ENCODE measurements around the gene TPGS1. TPM values are rescaled to one million over a fixed set of nuclear protein-coding genes. Genes with fewer than 3 reads are reported as not detected.

The TPGS1 gene, protein sequence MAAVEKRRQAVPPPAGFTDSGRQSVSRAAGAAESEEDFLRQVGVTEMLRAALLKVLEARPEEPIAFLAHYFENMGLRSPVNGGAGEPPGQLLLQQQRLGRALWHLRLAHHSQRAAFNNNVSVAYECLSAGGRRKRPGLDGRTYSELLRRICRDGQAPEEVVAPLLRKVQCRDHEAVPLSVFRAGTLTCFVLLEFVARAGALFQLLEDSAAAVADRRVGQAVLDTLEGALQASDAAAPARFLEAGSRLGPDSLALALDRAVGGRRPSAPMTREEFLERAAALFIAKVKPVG
- 10 to 100 TPM; 77.7 to 98.9 (median 77.7) TPM for total RNA-seq

DNA sequence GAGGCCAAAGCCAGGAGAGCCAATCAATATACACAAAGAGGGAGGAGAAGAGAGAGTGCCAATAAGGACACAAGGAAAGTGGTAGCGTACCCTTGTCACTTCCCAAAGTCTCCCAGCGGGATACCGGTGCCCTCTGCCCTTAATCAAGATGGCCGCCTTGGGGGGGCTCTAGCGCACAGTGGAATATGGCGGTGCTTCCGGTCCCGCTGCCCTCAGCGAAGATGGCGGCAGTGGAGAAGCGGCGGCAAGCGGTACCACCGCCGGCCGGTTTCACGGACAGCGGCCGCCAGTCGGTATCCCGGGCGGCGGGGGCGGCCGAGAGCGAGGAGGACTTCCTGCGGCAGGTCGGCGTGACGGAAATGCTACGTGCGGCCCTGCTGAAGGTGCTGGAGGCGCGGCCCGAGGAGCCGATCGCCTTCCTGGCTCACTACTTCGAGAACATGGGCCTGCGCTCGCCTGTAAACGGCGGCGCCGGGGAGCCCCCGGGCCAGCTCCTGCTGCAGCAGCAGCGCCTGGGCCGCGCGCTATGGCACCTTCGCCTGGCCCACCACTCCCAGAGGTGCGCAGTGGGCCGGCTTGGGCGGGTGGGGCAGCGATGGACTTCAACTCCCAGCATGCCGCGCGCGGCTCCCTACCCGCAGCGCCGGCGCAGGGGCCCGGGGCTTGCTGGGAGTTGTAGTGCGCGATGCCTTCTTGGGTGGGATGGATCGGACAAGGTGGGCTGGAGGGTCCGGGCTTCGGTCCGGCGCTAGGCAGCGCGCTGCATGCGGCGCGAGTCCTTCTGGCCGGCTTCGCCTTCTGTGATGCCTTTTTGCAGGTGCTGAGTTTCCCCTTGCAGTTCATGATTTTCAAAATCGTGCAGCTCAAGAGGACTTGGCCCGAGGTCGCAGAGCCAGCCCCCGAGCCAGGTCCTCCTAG lies at the start of gene TPGS1:
TPGS1 (plus strand) TSS at position 212 of the 918 bp plus-strand sequence; CDS start at position 222, 10 bp downstream.
- TF ChIP-seq, protein P1, sequence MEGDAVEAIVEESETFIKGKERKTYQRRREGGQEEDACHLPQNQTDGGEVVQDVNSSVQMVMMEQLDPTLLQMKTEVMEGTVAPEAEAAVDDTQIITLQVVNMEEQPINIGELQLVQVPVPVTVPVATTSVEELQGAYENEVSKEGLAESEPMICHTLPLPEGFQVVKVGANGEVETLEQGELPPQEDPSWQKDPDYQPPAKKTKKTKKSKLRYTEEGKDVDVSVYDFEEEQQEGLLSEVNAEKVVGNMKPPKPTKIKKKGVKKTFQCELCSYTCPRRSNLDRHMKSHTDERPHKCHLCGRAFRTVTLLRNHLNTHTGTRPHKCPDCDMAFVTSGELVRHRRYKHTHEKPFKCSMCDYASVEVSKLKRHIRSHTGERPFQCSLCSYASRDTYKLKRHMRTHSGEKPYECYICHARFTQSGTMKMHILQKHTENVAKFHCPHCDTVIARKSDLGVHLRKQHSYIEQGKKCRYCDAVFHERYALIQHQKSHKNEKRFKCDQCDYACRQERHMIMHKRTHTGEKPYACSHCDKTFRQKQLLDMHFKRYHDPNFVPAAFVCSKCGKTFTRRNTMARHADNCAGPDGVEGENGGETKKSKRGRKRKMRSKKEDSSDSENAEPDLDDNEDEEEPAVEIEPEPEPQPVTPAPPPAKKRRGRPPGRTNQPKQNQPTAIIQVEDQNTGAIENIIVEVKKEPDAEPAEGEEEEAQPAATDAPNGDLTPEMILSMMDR (IDR thresholded peaks at IDR 0.05): peak in 2 of 3 donors; percentile 21 to 36
- TF ChIP-seq POLR2AphosphoS5 (IDR thresholded peaks at IDR 0.05): peak; percentile 68 to 93 (median 70)
- TF ChIP-seq POLR2A (IDR thresholded peaks at IDR 0.05): no peak
- Histone ChIP-seq H3K9me3 (no peaks in the 10 kb centered on the region), H3K27ac (peak within 1 kb of the TSS; percentile 91 to 95), H3K4me3 (peak within 1 kb of the TSS; percentile 91 to 100 (median 96)), H3K4me1 (peaks cover 5 to 6% of the 10 kb centered on the region in 2 donors), H3K27me3 (no peaks in the 10 kb centered on the region), H3K36me3 (no peaks in the 10 kb centered on the region)
- DNase-seq (ENCODE audit: low spot score in 2 of 2): peak; percentile 50 to 97
- intact Hi-C loops (cut with DNase I; ENCODE audit: low total_unique reads): no loop called here

GRCh38 chr19:457636-458035 lies 49.7 kb upstream of the TPGS1 start:
- Histone ChIP-seq H3K27ac (no peak overlapping the region), H3K4me3 (no peak overlapping the region), H3K9me3 (no peaks in the 10 kb centered on the region), H3K36me3 (no peaks in the 10 kb centered on the region), H3K4me1 (no peaks in the 10 kb centered on the region), H3K27me3 (no peaks in the 10 kb centered on the region)
- TF ChIP-seq, protein P1 (IDR thresholded peaks at IDR 0.05): no peak
- no peak for TF ChIP-seq POLR2AphosphoS5 (IDR thresholded peaks at IDR 0.05)
- no peak for TF ChIP-seq POLR2A (IDR thresholded peaks at IDR 0.05)
- no peak for DNase-seq (ENCODE audit: low spot score in 2 of 2)
- intact Hi-C loops (cut with DNase I; ENCODE audit: low total_unique reads): no loop called here

GRCh38 chr19:458091-459042 lies 48.9 kb upstream of the TPGS1 start:
- H3K27ac ChIP-seq: no peak overlapping the region
- TF ChIP-seq POLR2AphosphoS5 (IDR thresholded peaks at IDR 0.05) (no peak), POLR2A (IDR thresholded peaks at IDR 0.05) (no peak)
- TF ChIP-seq, protein P1 (IDR thresholded peaks at IDR 0.05): no peak
- no peaks in the 10 kb centered on the region for H3K27me3 ChIP-seq
- H3K36me3 ChIP-seq: no peaks in the 10 kb centered on the region
- H3K4me3 ChIP-seq: no peak overlapping the region
- intact Hi-C loops (cut with DNase I; ENCODE audit: low total_unique reads): no loop called here
- H3K9me3 ChIP-seq: no peaks in the 10 kb centered on the region
- no peak for DNase-seq (ENCODE audit: low spot score in 2 of 2)
- H3K4me1 ChIP-seq: no peaks in the 10 kb centered on the region

GRCh38 chr19:459724-460511 lies 47.4 kb upstream of the TPGS1 start:
- intact Hi-C loops (cut with DNase I; ENCODE audit: low total_unique reads): no loop called here
- H3K27me3 ChIP-seq: no peaks in the 10 kb centered on the region
- H3K4me3 ChIP-seq: peak overlapping the region; percentile 67 to 93 (median 76)
- peak overlapping the region; percentile 87 to 89 for H3K27ac ChIP-seq
- H3K4me1 ChIP-seq: no peaks in the 10 kb centered on the region
- TF ChIP-seq, protein P1 (IDR thresholded peaks at IDR 0.05): no peak
- TF ChIP-seq POLR2A (IDR thresholded peaks at IDR 0.05): no peak
- peak in 2 of 3 donors; percentile 8 to 72 for TF ChIP-seq POLR2AphosphoS5 (IDR thresholded peaks at IDR 0.05)
- H3K9me3 ChIP-seq: no peaks in the 10 kb centered on the region
- peak; percentile 38 to 73 for DNase-seq (ENCODE audit: low spot score in 2 of 2)
- no peaks in the 10 kb centered on the region for H3K36me3 ChIP-seq

Data from breast epithelium (tissue), 4 donors.